Keratinocyte (primary cell): ENCODE results near the gene SCAF4. TPM values are rescaled to one million over a fixed set of nuclear protein-coding genes. Genes with fewer than 3 reads are reported as not detected.
A peak's percentile ranks its signal among the peaks of the same experiment; 100 is the strongest.
"Not testable (repeated sequence)": the region's sequence is repeated elsewhere in the genome, so short reads cannot be mapped to it uniquely, and the experiment has no call there.

ENCODE experiments used
- DNase-seq: peaks from one replicate; pipeline ENCODE4 v3.0.0-alpha.2; 2011; ENCODE audit warnings: low read depth, missing footprints, low spot score
- FAIRE-seq: peaks from 2 replicates; lab custom pipeline; 2011; peaks lifted over from hg19 to GRCh38; lab: Jason Lieb, UNC
- H2AFZ ChIP-seq: 2 replicates; pipeline ENCODE4 v1.6.0; 2012; ENCODE audit warnings: low read length, control low read depth, inconsistent platforms; ENCODE audit not compliant: control insufficient read depth
- H3K27ac ChIP-seq: 2 replicates; pipeline ENCODE4 v1.5.1; 2011; ENCODE audit warnings: low read length; ENCODE audit not compliant: control insufficient read depth, insufficient read depth
- H3K27me3 ChIP-seq: 3 replicates; pipeline ENCODE4 v1.6.0; 2011; ENCODE audit warnings: low read length; ENCODE audit not compliant: control insufficient read depth, insufficient read depth; ENCODE audit errors: extremely low read depth
- H3K36me3 ChIP-seq, 2 experiments: 2 replicates in 1 of 2; 3 replicates in 1 of 2; pipeline ENCODE4 v1.5.1; 2011; ENCODE audit warnings: low read length in 2 of 2, mild to moderate bottlenecking in 1 of 2; ENCODE audit not compliant: control insufficient read depth in 2 of 2, insufficient read depth in 2 of 2; ENCODE audit errors: extremely low read depth in 1 of 2
- H3K4me1 ChIP-seq: 3 replicates; pipeline ENCODE4 v1.5.1; 2011; ENCODE audit warnings: low read length; ENCODE audit not compliant: control insufficient read depth, insufficient read depth; ENCODE audit errors: extremely low read depth
- H3K4me2 ChIP-seq: 3 replicates; pipeline ENCODE4 v1.6.0; 2011; ENCODE audit warnings: low read depth, low read length; ENCODE audit not compliant: control insufficient read depth, insufficient read depth; ENCODE audit errors: extremely low read depth
- H3K4me3 ChIP-seq, 3 experiments: fragments of 200-600 bp in 1 of 3; sonication (generic) in 1 of 3; 2 replicates in 2 of 3; 3 replicates in 1 of 3; pipeline ENCODE4 v1.5.1; 2011 to 2016; ENCODE audit warnings: low read length in 3 of 3, mild to moderate bottlenecking in 3 of 3, control low read depth in 2 of 3, inconsistent platforms in 1 of 3, low read depth in 1 of 3, mixed read lengths in 1 of 3, mixed run types in 1 of 3, moderate library complexity in 1 of 3; ENCODE audit not compliant: control insufficient read depth in 2 of 3, insufficient read depth in 2 of 3; ENCODE audit errors: extremely low read depth in 1 of 3
- H3K79me2 ChIP-seq: 2 replicates; pipeline ENCODE4 v1.6.0; 2012; ENCODE audit warnings: low read length; ENCODE audit not compliant: control insufficient read depth, insufficient read depth
- H3K9ac ChIP-seq: 3 replicates; pipeline ENCODE4 v1.6.0; 2011; ENCODE audit warnings: low read length; ENCODE audit not compliant: control insufficient read depth, insufficient read depth; ENCODE audit errors: extremely low read depth
- H3K9me1 ChIP-seq: 3 replicates; pipeline ENCODE4 v1.6.0; 2011; ENCODE audit warnings: low read length; ENCODE audit not compliant: control insufficient read depth, insufficient read depth; ENCODE audit errors: extremely low read depth
- H3K9me3 ChIP-seq: 2 replicates; pipeline ENCODE4 v1.5.1; 2012; ENCODE audit warnings: low read depth, low read length; ENCODE audit not compliant: control insufficient read depth
- H4K20me1 ChIP-seq: 3 replicates; pipeline ENCODE4 v1.6.0; 2011; ENCODE audit warnings: low read length; ENCODE audit not compliant: control insufficient read depth, insufficient read depth; ENCODE audit errors: extremely low read depth
- CTCF ChIP-seq, 3 experiments: IDR thresholded peaks in 1 of 3; conservative IDR thresholded peaks in 1 of 3; optimal IDR thresholded peaks in 1 of 3; 2 replicates in 2 of 3; 3 replicates in 1 of 3; pipeline versions ENCODE3 to v1.5.1; 2011; ENCODE audit warnings: low read length in 3 of 3, mild to moderate bottlenecking in 3 of 3, moderate library complexity in 2 of 3, control low read depth in 1 of 3, inconsistent platforms in 1 of 3; ENCODE audit not compliant: insufficient read depth in 2 of 3; ENCODE audit errors: extremely low read depth in 1 of 3
- EZH2 ChIP-seq: IDR thresholded peaks from one replicate; pipeline ENCODE4 v1.6.1; 2012; ENCODE audit warnings: inconsistent platforms, mild to moderate bottlenecking, low read length, moderate library complexity
- dilution Hi-C: fragments of 300-500 bp; cut with MboI; formaldehyde crosslinking; loops from one replicate; pipeline ENCODE4 v1.7.0; 2020; ENCODE audit warnings: low sequenced_read_pairs; ENCODE audit not compliant: extremely low pct_ligation_motif_present
- polyA plus RNA-seq, 5 experiments: library from polyadenylated mRNA; depleted of rRNA in 3 of 5; stranded (reverse) in 3 of 5; stranded (forward) in 1 of 5; unstranded in 1 of 5; fragments of >200 nt; gene quantifications; 1 replicate in 1 of 5; 2 replicates in 3 of 5; 3 replicates in 1 of 5; pipeline versions ENCODE4 v1.2.1 to v1.2.3, GENCODE V29; 2011 to 2012; ENCODE audit warnings: missing spikeins in 2 of 5, low read depth in 1 of 5, low replicate concordance in 1 of 5

The SCAF4 gene
- polyA plus RNA-seq, 1 donor (not counting 4 experiments of a cell fraction or from before 2014, with no cell fraction given) = 7.5 TPM

DNA sequence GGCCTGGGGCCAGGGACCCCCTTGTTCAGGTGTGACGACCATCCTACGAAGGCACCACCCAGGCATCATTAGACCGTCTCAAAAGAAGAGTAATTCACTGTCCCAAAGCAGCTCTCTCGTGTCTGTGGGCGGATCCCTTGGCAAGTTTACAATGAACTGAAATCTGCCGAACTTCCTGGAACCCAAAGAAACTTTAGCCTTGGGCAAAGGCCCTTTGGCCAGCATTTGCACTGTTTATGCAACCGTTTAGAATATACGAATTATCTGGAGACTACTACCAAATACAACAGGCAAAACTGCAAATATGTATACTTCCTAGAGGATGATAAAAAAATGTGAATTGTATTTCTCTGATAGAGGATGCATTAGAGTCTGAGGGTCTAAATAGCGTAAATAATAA is 73.9 kb downstream of the SCAF4 start:
- Histone ChIP-seq H4K20me1 (no peaks in the 10 kb centered on the region), H3K9me1 (no peaks in the 10 kb centered on the region), H3K79me2 (peaks cover 31% of the 10 kb centered on the region), H3K27me3 (no peaks in the 10 kb centered on the region), H2AFZ (peak overlapping the region; percentile 50), H3K4me2 (peak overlapping the region; percentile 12), H3K36me3 (no peaks in the 10 kb centered on the region), H3K4me3 (no peak overlapping the region), H3K4me1 (peaks cover 13% of the 10 kb centered on the region), H3K9me3 (no peaks in the 10 kb centered on the region), H3K9ac (no peak overlapping the region), H3K27ac (no peak overlapping the region)
- dilution Hi-C loops = no loop called here
- FAIRE-seq (no peak), DNase-seq (no peak)
- TF ChIP-seq CTCF (optimal IDR thresholded peaks at IDR 0.05 in 1 of 3, IDR thresholded peaks at IDR 0.05 in 1 of 3, conservative IDR thresholded peaks at IDR 0.05 in 1 of 3; ENCODE audit: extremely low read depth in 1 of 3, insufficient read depth in 2 of 3, low read length in 3 of 3) (no peak), EZH2 (no peak)

DNA sequence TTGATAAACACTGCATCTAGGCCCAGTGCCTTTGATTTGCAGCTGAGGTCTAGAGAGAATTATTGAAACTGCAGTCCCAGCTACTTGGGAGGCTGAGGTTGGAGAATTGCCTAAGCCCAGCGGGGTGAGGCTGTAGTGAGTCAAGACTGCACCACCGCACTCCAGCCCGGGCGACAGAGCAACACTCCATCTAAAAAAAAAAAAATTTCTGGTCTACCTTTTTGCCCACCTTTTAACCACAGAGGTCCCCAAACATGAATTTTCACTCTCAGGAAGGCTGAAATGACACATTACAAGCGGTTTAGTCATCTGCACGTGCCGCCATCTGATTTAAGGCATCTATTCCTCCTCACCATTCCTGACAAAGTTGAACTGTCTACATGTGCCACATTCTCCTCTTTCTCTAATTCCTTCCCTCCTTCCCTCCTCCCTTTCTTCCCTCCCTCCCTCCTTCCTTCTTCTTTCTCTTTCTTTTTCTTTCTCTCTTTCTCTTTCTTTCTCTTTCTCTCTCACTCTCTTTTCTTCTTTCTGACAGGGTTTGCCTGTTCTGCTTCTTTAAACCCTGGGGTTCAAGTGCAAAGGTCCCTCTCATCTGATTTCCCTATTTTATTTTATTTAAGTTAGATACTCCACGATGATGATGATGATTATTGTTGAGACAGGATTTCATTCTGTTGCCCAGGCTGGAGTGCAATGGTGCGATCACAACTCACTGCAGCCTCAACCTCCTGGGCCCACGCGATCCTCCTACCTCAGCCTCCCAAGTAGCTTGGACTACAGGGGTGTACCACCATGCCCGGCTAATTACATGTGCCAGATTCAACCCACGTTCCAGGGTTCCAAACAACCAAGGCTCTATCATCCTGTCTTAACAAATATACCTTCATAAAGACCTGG is 75.5 kb downstream of the SCAF4 start:
- Histone ChIP-seq H3K36me3 (no peaks in the 10 kb centered on the region), H3K27ac (no peak overlapping the region), H3K4me2 (no peak overlapping the region), H3K4me1 (peaks cover 9% of the 10 kb centered on the region), H3K9me1 (no peaks in the 10 kb centered on the region), H3K9ac (no peak overlapping the region), H3K27me3 (no peaks in the 10 kb centered on the region), H3K4me3 (no peak overlapping the region), H3K9me3 (no peaks in the 10 kb centered on the region), H2AFZ (no peak overlapping the region), H3K79me2 (peaks cover 18% of the 10 kb centered on the region), H4K20me1 (no peaks in the 10 kb centered on the region)
- DNase-seq = no peak
- FAIRE-seq = no peak
- dilution Hi-C loops = no loop called here
- no peak for TF ChIP-seq CTCF (optimal IDR thresholded peaks at IDR 0.05 in 1 of 3, IDR thresholded peaks at IDR 0.05 in 1 of 3, conservative IDR thresholded peaks at IDR 0.05 in 1 of 3; ENCODE audit: extremely low read depth in 1 of 3, insufficient read depth in 2 of 3, low read length in 3 of 3)
- TF ChIP-seq EZH2 = no peak

DNA sequence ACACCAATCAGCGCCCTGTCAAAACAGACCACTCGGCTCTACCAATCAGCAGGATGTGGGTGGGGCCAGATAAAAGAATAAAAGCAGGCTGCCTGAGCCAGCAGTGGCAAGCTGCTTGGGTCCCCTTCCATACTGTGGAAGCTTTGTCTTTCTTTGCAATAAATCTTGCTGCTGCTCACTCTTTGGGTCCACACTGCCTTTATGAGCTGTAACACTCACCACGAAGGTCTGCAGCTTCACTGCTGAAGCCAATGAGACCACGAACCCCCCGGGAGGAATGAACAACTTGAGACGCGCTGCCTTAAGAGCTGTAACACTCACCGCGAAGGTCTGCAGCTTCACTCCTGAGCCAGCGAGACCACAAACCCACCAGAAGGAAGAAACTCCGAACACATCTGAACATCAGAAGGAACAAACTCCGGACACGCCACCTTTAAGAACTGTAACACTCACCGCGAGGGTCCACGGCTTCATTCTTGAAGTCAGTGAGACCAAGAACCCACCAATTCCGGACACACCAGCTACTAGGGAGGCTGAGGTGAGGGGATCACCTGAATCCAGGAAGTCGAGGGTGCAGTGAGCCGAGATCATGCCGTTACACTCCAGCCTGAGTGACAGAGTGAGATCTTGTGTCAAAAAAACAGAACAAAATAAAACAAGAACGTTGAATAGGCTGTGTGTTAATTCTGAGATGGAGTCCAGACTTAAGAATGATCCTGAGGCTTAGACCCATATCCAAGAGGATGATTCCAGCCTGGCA is 76.9 kb downstream of the SCAF4 start:
- H3K4me3 ChIP-seq, H3K4me1 ChIP-seq, H2AFZ ChIP-seq, H3K9me1 ChIP-seq, H3K4me2 ChIP-seq, H3K27me3 ChIP-seq, dilution Hi-C loops, FAIRE-seq, H4K20me1 ChIP-seq, DNase-seq, H3K9ac ChIP-seq, H3K27ac ChIP-seq, H3K9me3 ChIP-seq, H3K79me2 ChIP-seq, H3K36me3 ChIP-seq: not testable (repeated sequence)
